GM23248 (cell line): ENCODE data around the gene ENDOV.

Experiments used
- EZH2 ChIP-seq: fragments of 200-600 bp; sonication (generic); IDR thresholded peaks from 2 replicates; pipeline ENCODE4 v1.6.1; 2018; ENCODE audit warnings: antibody characterized with exemption, mild to moderate bottlenecking; ENCODE audit not compliant: insufficient read depth, poor library complexity, severe bottlenecking
- EZH2phosphoT487 ChIP-seq: fragments of 200-600 bp; sonication (generic); IDR thresholded peaks from 2 replicates; pipeline ENCODE4 v1.6.1; 2018; ENCODE audit warnings: antibody characterized with exemption, moderate library complexity, mild to moderate bottlenecking, low read depth; ENCODE audit not compliant: insufficient read depth

DNA sequence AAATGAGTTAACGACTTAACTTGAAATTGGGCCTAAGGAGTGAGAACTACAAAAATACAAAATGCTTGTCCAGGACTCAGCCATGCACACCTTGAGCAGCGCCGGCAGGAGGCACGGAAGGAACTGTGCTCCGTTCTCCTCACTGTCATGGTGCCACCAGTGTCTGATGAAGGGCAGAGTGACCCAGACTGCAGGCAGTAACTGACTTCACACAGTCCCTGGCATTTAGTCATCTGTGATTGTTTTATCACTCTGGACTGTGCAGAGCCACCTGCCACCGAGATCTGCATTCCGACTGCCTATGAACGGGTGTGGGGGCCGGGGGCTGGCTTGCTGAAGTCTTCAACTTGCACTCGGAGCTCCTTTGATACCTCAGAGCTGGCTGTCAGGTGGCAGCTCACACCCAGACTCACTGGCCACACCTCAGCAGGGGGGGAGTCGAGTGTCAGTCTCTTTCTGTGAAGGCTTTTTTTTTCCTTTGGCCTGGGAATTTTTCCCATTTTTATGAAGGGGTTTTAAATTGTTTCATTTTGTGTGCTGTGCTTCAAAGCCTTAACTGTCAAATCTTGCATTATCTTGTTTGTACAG lies 20.2 kb upstream of the ENDOV start:
- no peak for TF ChIP-seq EZH2
- TF ChIP-seq EZH2phosphoT487 = no peak
